LNCAP (cell line): ENCODE results near the gene THOC6.

ENCODE experiments used
- TF ChIP-seq, protein P1 (sequence below): fragments of 450-650 bp; IDR thresholded peaks from 2 replicates; pipeline ENCODE4 v1.5.1; 2017; ENCODE audit warnings: mild to moderate bottlenecking

The THOC6 gene

GRCh38 chr16:3007059-3007956 is 16.5 kb upstream of the THOC6 start:
- TF ChIP-seq, protein P1, sequence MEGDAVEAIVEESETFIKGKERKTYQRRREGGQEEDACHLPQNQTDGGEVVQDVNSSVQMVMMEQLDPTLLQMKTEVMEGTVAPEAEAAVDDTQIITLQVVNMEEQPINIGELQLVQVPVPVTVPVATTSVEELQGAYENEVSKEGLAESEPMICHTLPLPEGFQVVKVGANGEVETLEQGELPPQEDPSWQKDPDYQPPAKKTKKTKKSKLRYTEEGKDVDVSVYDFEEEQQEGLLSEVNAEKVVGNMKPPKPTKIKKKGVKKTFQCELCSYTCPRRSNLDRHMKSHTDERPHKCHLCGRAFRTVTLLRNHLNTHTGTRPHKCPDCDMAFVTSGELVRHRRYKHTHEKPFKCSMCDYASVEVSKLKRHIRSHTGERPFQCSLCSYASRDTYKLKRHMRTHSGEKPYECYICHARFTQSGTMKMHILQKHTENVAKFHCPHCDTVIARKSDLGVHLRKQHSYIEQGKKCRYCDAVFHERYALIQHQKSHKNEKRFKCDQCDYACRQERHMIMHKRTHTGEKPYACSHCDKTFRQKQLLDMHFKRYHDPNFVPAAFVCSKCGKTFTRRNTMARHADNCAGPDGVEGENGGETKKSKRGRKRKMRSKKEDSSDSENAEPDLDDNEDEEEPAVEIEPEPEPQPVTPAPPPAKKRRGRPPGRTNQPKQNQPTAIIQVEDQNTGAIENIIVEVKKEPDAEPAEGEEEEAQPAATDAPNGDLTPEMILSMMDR, result no peak

DNA sequence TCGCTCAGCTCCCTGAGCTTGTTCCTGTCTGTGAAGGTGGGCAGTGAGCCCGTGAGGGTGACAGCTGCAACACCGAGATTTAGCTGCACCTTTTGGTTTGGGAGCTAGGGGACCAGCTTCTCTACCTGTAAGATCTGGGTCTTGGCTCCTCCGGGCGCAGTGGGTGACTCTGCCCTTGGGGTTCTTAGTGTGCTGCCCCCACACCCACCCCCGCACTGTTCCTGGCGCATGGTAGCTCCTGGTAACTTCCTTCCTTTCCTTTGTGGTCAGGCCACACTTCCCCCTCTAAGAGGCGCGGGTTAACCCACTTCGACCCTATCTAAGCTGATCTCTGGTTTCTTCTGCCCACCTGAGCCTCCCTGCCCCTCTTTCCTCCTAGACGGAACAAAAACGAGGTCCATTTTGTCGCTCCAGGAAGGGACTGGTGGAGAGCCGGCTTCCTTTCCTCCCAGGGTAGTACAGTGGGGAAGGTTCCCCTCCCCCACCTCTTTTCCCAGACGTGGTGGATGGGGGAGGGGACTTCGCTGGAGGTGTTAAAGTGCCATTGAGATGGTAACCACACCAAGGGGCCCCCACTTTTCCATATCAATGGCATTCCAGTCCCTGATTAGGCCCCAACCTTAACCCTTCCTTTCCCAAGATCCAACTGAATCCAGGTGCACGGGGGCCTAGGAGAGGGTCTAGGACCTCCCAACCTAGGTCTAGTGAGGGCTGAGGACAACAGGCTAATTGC is 15.7 kb upstream of the THOC6 start:
- TF ChIP-seq, protein P1, result no peak

GRCh38 chr16:3008690-3009037 is 15.2 kb upstream of the THOC6 start:
- TF ChIP-seq, protein P1, result no peak

- TF ChIP-seq, protein P1, result no peak
These were observed 14.1 kb upstream of the THOC6 start for GRCh38 chr16:3009568-3010390.

DNA sequence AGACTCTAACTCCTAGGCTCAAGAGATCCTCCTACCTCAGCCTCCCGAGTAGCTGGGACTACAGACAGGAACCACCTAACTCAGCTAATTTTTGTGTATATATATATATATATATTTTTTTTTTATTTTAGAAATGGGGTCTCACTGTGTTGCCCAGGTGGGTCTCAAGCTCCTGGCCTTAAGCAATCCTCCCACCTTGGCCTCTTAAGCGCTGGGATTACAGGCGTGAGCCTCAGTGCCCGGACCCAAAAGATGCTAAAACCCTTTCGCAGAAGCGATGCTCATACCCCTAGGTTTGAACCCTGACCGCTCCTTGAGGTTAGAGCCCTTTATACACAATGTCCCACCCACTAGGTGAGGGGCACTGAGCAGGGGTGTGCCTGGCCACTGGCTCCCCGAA is 13.3 kb upstream of the THOC6 start:
- TF ChIP-seq, protein P1, result no peak

DNA sequence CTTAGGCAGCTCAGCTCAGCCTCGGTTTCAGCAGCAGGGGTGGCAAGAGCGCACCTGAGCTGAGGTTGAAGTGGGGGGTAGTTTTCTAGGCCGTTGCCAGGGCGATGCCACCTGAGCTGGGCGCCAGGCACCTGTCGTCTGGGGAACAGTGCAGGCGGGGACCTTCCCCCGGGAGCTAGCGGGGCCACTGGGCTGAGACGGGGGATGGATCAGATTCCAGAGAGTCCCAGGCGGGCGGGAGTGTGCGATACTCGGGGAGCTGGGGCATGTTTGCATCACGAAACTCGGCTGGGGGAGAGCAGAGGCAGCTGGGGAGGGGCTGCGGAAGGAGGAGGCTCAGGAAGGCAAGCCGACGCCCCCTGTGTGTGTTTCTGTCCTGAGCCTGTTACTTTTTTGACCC is 11.6 kb upstream of the THOC6 start:
- TF ChIP-seq, protein P1, result no peak

- TF ChIP-seq, protein P1, result no peak
These were observed 10.9 kb upstream of the THOC6 start, which contains the start of gene CLDN9 for GRCh38 chr16:3012828-3013420. Gene CLDN9 (plus strand): TSS chr16:3012923. CDS start chr16:3013363, 440 bp downstream.
